GM12878 (cell line): Measurements from ENCODE around the gene LHX2. TPM values are rescaled to one million over a fixed set of nuclear protein-coding genes. Genes with fewer than 3 reads are reported as not detected.

Source experiments
- ATAC-seq: fragments of 200-7000 bp; cut with Tn5 transposase; 3 replicates; pipeline ENCODE4 v1.9.1; 2020; ENCODE audit warnings: mild to moderate bottlenecking, moderate library complexity
- BruUV-seq: library from RNA; stranded (reverse); fragments of 400-500 nt; replicated peaks from 2 replicates; lab custom pipeline; 2021; lab: Mats Ljungman, UMichigan
- CTCF ChIA-PET: fragments of 300-600 bp; sonication (Branson Sonifier 250); formaldehyde crosslinking; extraction: SDS; loops from one replicate; lab custom pipeline; 2021; ENCODE audit warnings: inconsistent platforms; lab: Yijun Ruan, JAX
- POLR2A ChIA-PET: fragments of 350-600 bp; formaldehyde crosslinking; extraction: SDS; loops from one replicate; lab custom pipeline; 2021; ENCODE audit warnings: inconsistent platforms; lab: Charles Lee
- RAD21 ChIA-PET: fragments of 300-600 bp; sonication (Branson Sonifier 250); formaldehyde crosslinking; loops from one replicate; lab custom pipeline; 2023; ENCODE audit warnings: antibody characterized with exemption; ENCODE audit not compliant: unreplicated experiment; lab: Charles Lee
- SMC1A ChIA-PET: fragments of 300-600 bp; sonication (Branson Sonifier 250); formaldehyde crosslinking; loops from one replicate; lab custom pipeline; 2023; ENCODE audit not compliant: unreplicated experiment, uncharacterized antibody; lab: Charles Lee
- DNase-seq: peaks from one replicate; pipeline ENCODE4 v3.0.0-alpha.2; 2011; ENCODE audit warnings: low read depth, low spot score
- FAIRE-seq: peaks from 3 replicates; lab custom pipeline; 2011; peaks lifted over from hg19 to GRCh38; lab: Jason Lieb, UNC
- H2AFZ ChIP-seq: 2 replicates; pipeline ENCODE4 v1.6.0; 2011; ENCODE audit warnings: low read depth, low read length, control low read depth; ENCODE audit not compliant: control insufficient read depth
- H3K27ac ChIP-seq: 2 replicates; pipeline ENCODE4 v1.5.1; 2011; ENCODE audit warnings: control low read depth; ENCODE audit not compliant: control insufficient read depth, insufficient read depth
- H3K27me3 ChIP-seq, 2 experiments: replicated peaks in 1 of 2; 2 replicates each; pipeline versions ENCODE4 v1.6.0 to v1.6.1; 2011; ENCODE audit warnings: low read length in 1 of 2; ENCODE audit not compliant: control insufficient read depth in 2 of 2, insufficient read depth in 2 of 2
- H3K36me3 ChIP-seq, 2 experiments: 2 replicates each; pipeline ENCODE4 v1.5.1; 2011; ENCODE audit warnings: low read length in 1 of 2; ENCODE audit not compliant: control insufficient read depth in 2 of 2, insufficient read depth in 2 of 2
- H3K4me1 ChIP-seq: 2 replicates; pipeline ENCODE4 v1.6.1; 2011; ENCODE audit warnings: mild to moderate bottlenecking, low read length, moderate library complexity, mixed read lengths; ENCODE audit not compliant: control insufficient read depth, insufficient read depth
- H3K4me2 ChIP-seq: 2 replicates; pipeline ENCODE4 v1.6.0; 2011; ENCODE audit warnings: control low read depth; ENCODE audit not compliant: control insufficient read depth, insufficient read depth
- H3K4me3 ChIP-seq: fragments of 200-600 bp; sonication (generic); 2 replicates; pipeline ENCODE4 v1.5.1; 2016
- H3K79me2 ChIP-seq: 2 replicates; pipeline ENCODE4 v1.6.0; 2011; ENCODE audit warnings: low read length; ENCODE audit not compliant: control insufficient read depth, insufficient read depth
- H3K9ac ChIP-seq: 2 replicates; pipeline ENCODE4 v1.8.0; 2011; ENCODE audit warnings: low read length, control low read depth, mixed read lengths; ENCODE audit not compliant: control insufficient read depth, insufficient read depth
- H3K9me3 ChIP-seq: replicated peaks from 3 replicates; pipeline ENCODE4 v1.5.1; 2011; ENCODE audit warnings: mild to moderate bottlenecking, low read length; ENCODE audit not compliant: control insufficient read depth, insufficient read depth
- H4K20me1 ChIP-seq: 2 replicates; pipeline ENCODE4 v1.6.0; 2011; ENCODE audit not compliant: control insufficient read depth, insufficient read depth
- BHLHE40 ChIP-seq, 2 experiments: fragments of 450-650 bp in 1 of 2; IDR thresholded peaks; 2 replicates each; pipeline ENCODE4 v1.6.1; 2011 to 2017; ENCODE audit warnings: low read depth in 2 of 2, borderline replicate concordance in 1 of 2, improper control_type of control experiment in 1 of 2, low read length in 1 of 2, mild to moderate bottlenecking in 1 of 2
- BRCA1 ChIP-seq: IDR thresholded peaks from 2 replicates; pipeline ENCODE4 v1.6.1; 2011; ENCODE audit warnings: low read depth, low read length, improper control_type of control experiment
- MEF2A ChIP-seq: IDR thresholded peaks from 2 replicates; pipeline ENCODE4 v1.6.1; 2011; ENCODE audit warnings: low read depth, mild to moderate bottlenecking, low read length, moderate library complexity; ENCODE audit not compliant: insufficient read depth
- RAD51 ChIP-seq: fragments of 450-650 bp; IDR thresholded peaks from 2 replicates; pipeline ENCODE4 v1.6.1; 2016; ENCODE audit warnings: moderate library complexity, mild to moderate bottlenecking, inconsistent platforms
- SUPT20H ChIP-seq: IDR thresholded peaks from 2 replicates; pipeline ENCODE4 v1.6.1; 2011; ENCODE audit warnings: low read depth, mild to moderate bottlenecking, low read length, moderate library complexity, borderline replicate concordance; ENCODE audit not compliant: control insufficient read depth
- WGBS: methylation state at CpG from one replicate; pipeline ENCODE4 v1.1.6; 2016; ENCODE audit warnings: low lambda C conversion rate; ENCODE audit not compliant: insufficient replicate concordance, insufficient coverage; ENCODE audit errors: missing lambda C conversion rate; 5-methylcytosine and 5-hydroxymethylcytosine counted together
- in situ Hi-C: fragments of 300-500 bp; cut with MboI; formaldehyde crosslinking; loops from 9 replicates; pipeline ENCODE4 v1.14.3; 2018; ENCODE audit warnings: mixed read lengths
- intact Hi-C: fragments of 100-400 bp; cut with micrococcal nuclease; formaldehyde crosslinking; loops from one replicate; pipeline ENCODE4 v1.14.2; 2022; ENCODE audit not compliant: unreplicated experiment
- polyA plus RNA-seq, 11 experiments: library from polyadenylated mRNA; depleted of rRNA in 4 of 11; unstranded in 6 of 11; stranded (reverse) in 5 of 11; fragments of >200 nt; fragmentation: Nextera tagmentation in 4 of 11; fragmentation: Illumina TruSeq in 1 of 11; extraction: Ambion mirVana in 4 of 11; extraction: Trizol in 1 of 11; gene quantifications; 1 replicate in 1 of 11; 2 replicates in 10 of 11; pipeline versions ENCODE4 v1.2.1 to v1.2.3, GENCODE V29; 2011 to 2016; ENCODE audit warnings: inconsistent platforms in 2 of 11, missing spikeins in 2 of 11, low read depth in 1 of 11
- total RNA-seq, 4 experiments: library from RNA; depleted of rRNA in 3 of 4; stranded (reverse); fragments of >200 nt in 3 of 4; fragmentation: Illumina TruSeq in 1 of 4; extraction: Trizol in 1 of 4; gene quantifications; 2 replicates each; pipeline versions ENCODE4 v1.2.1 to v1.2.3, GENCODE V29; 2013 to 2021
- TF ChIP-seq, protein P1 (sequence below): IDR thresholded peaks from 2 replicates; pipeline ENCODE4 v1.6.1; 2011; ENCODE audit warnings: mild to moderate bottlenecking, low read depth, low read length, moderate library complexity; ENCODE audit not compliant: insufficient replicate concordance
- TF ChIP-seq, protein P2 (sequence below): IDR thresholded peaks from 2 replicates; pipeline ENCODE4 v1.6.1; 2012; ENCODE audit warnings: low read depth, low read length, improper control_type of control experiment
- TF ChIP-seq, protein P3 (sequence below): IDR thresholded peaks from 2 replicates; pipeline ENCODE4 v1.6.1; 2011; ENCODE audit warnings: borderline replicate concordance, low read depth, mild to moderate bottlenecking, moderate library complexity, low read length; ENCODE audit not compliant: insufficient read depth, poor library complexity, severe bottlenecking

LHX2 gene
- total and polyA plus RNA-seq, 10 of the 15 experiments (the other 5 are each of a cell fraction or from before 2014, with no cell fraction given) = 0.82 to 69.8 (median 5.3) TPM

DNA sequence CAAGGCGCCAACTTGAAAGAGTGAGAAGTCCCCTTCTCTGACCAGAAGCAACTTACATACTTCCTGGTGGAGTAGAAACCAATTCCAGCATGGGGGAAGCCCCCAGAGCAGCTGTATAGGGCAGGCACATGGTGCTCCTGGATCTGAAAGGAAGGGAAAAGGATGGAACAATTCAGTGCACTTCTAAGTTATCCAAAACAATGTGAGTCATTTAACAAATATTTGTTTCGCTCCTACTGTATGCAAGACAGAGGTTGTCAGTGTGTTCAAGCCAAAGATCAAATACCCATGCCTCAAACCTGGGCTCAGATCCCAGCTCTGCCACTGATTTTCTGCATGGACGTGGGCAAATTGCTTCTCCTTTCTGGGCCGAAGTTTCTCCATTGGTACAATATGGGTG lies 67.1 kb downstream of the LHX2 start (continued):
- TF ChIP-seq RAD51 (no peak), BRCA1 (no peak), SUPT20H (no peak)
- TF ChIP-seq, protein P1, sequence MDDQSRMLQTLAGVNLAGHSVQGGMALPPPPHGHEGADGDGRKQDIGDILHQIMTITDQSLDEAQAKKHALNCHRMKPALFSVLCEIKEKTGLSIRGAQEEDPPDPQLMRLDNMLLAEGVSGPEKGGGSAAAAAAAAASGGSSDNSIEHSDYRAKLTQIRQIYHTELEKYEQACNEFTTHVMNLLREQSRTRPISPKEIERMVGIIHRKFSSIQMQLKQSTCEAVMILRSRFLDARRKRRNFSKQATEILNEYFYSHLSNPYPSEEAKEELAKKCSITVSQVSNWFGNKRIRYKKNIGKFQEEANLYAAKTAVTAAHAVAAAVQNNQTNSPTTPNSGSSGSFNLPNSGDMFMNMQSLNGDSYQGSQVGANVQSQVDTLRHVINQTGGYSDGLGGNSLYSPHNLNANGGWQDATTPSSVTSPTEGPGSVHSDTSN = no peak
- TF ChIP-seq, protein P2, sequence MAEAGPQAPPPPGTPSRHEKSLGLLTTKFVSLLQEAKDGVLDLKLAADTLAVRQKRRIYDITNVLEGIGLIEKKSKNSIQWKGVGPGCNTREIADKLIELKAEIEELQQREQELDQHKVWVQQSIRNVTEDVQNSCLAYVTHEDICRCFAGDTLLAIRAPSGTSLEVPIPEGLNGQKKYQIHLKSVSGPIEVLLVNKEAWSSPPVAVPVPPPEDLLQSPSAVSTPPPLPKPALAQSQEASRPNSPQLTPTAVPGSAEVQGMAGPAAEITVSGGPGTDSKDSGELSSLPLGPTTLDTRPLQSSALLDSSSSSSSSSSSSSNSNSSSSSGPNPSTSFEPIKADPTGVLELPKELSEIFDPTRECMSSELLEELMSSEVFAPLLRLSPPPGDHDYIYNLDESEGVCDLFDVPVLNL = no peak
- TF ChIP-seq, all 136 proteins: peak for 0

DNA sequence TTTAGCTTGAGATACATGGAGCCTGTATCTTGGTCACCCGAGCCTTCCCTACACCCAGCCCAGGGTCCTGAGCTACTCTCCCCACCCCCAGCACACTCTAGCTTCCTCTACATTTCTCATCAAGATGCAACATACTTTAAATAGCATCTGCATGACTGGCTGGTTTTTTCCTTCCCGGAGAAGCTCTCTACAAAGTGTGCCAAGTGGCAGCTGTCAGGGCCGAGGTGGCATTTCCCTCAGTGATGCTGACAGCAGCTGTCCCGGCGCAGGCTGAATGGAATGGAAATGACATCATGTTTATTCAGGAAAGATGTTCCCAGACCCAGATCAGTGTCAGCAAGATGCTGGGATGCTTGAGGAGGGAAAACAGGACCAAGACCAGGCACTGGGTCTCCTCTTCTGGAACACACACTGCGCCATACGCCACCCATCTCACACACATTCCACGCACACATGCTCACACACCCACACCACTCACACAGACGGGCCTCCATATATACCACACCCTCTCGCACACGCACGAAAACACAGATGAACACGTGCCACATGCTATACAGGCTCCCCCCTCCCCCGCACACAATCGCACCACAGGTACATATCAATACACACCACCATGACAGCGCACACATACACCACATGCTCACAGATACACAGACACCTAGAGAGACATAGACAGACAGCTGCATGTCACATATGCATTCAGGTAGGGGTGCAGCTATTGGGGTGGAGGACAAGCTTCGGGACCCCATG lies 67.8 kb downstream of the LHX2 start:
- ChIA-PET CTCF (interaction anchor here (0.7 kb wide), 1 partner anchor 85 kb away, joined by 3 read pairs; no protein-coding TSS in a partner anchor), RAD21 (interaction anchor here (1.3 kb wide), 1 partner anchor 10 kb away, joined by 5 read pairs; no protein-coding TSS in a partner anchor), SMC1A (interaction anchor here (1.1 to 1.4 kb wide), 2 partner anchors 10 to 12 kb away, joined by 4 to 7 read pairs; no protein-coding TSS in a partner anchor), POLR2A (interaction anchor here (0.6 to 2.3 kb wide), 2 partner anchors 10 to 440 kb away, joined by 5 to 11 read pairs; no protein-coding TSS in a partner anchor)
- FAIRE-seq = no peak
- intact Hi-C loops = no loop called here
- no peaks in the 10 kb centered on the region for H3K27me3 ChIP-seq
- H3K79me2 ChIP-seq = no peaks in the 10 kb centered on the region
- no peak overlapping the region for H3K9ac ChIP-seq
- H4K20me1 ChIP-seq = no peaks in the 10 kb centered on the region
- ATAC-seq = no peak
- no peak for DNase-seq
- H3K36me3 ChIP-seq = no peaks in the 10 kb centered on the region
- H3K27ac ChIP-seq = no peak overlapping the region
- H3K4me2 ChIP-seq = no peak overlapping the region
- no peak overlapping the region for H3K4me3 ChIP-seq
- H3K4me1 ChIP-seq = no peaks in the 10 kb centered on the region
- in situ Hi-C loops = no loop called here
- no peaks in the 10 kb centered on the region for H3K9me3 ChIP-seq
- BruUV-seq = no TSS peak
- TF ChIP-seq, protein P1 = peak; percentile 41
- TF ChIP-seq MEF2A (no peak), BHLHE40 (IDR thresholded peaks at IDR 0.05; ENCODE audit: borderline replicate concordance in 1 of 2, low read depth in 2 of 2, low read length in 1 of 2) (no peak)
- TF ChIP-seq, protein P3, sequence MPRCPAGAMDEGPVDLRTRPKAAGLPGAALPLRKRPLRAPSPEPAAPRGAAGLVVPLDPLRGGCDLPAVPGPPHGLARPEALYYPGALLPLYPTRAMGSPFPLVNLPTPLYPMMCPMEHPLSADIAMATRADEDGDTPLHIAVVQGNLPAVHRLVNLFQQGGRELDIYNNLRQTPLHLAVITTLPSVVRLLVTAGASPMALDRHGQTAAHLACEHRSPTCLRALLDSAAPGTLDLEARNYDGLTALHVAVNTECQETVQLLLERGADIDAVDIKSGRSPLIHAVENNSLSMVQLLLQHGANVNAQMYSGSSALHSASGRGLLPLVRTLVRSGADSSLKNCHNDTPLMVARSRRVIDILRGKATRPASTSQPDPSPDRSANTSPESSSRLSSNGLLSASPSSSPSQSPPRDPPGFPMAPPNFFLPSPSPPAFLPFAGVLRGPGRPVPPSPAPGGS = peak; percentile 89
- 69% methylated on average over 17 of the region's 17 CpGs for WGBS
- H2AFZ ChIP-seq = no peak overlapping the region
